Calu3 (cell line): ENCODE results near the gene KHNYN. TPM values are rescaled to one million over a fixed set of nuclear protein-coding genes. Genes with fewer than 3 reads are reported as not detected.

Experiments
- BruUV-seq: library from RNA; stranded (reverse); fragments of 400-500 nt; replicated peaks from 2 replicates; lab custom pipeline; 2021; lab: Mats Ljungman, UMichigan
- CTCF ChIA-PET: fragments of 300-600 bp; sonication (Branson Sonifier 250); formaldehyde crosslinking; loops from one replicate; lab custom pipeline; 2022; ENCODE audit warnings: antibody characterized with exemption; lab: Charles Lee
- DNase-seq: peaks from one replicate; pipeline ENCODE4 v3.0.0; 2022
- H3K27ac Mint-ChIP-seq: one replicate; pipeline ENCODE4 v1.8.0; 2022; ENCODE audit warnings: mixed read lengths; ENCODE audit not compliant: unreplicated experiment
- H3K27me3 Mint-ChIP-seq: one replicate; pipeline ENCODE4 v1.8.0; 2022; ENCODE audit warnings: mixed read lengths; ENCODE audit not compliant: unreplicated experiment
- H3K36me3 Mint-ChIP-seq: one replicate; pipeline ENCODE4 v1.8.0; 2022; ENCODE audit warnings: mild to moderate bottlenecking, moderate library complexity, mixed read lengths; ENCODE audit not compliant: insufficient read depth, unreplicated experiment
- H3K4me1 Mint-ChIP-seq: one replicate; pipeline ENCODE4 v1.8.0; 2022; ENCODE audit warnings: mild to moderate bottlenecking, low read depth, mixed read lengths; ENCODE audit not compliant: unreplicated experiment
- H3K4me3 Mint-ChIP-seq: one replicate; pipeline ENCODE4 v1.8.0; 2022; ENCODE audit warnings: mild to moderate bottlenecking, low read depth, moderate library complexity, mixed read lengths; ENCODE audit not compliant: unreplicated experiment
- H3K9me3 Mint-ChIP-seq: one replicate; pipeline ENCODE4 v1.8.0; 2022; ENCODE audit warnings: low read depth, mixed read lengths; ENCODE audit not compliant: unreplicated experiment
- CTCF ChIP-seq: fragments of 200-600 bp; IDR thresholded peaks from one replicate; pipeline ENCODE4 v1.8.0; 2022; ENCODE audit warnings: antibody characterized with exemption; ENCODE audit not compliant: unreplicated experiment
- intact Hi-C: fragments of 100-400 bp; cut with micrococcal nuclease; formaldehyde crosslinking; loops from one replicate; pipeline ENCODE4 v1.10.0; 2022; ENCODE audit not compliant: unreplicated experiment
- total RNA-seq: library from RNA; stranded (reverse); gene quantifications from 2 replicates; pipeline ENCODE4 v1.2.3, GENCODE V29; 2022

KHNYN gene
- total RNA-seq, 1 experiment from 2014 or later = 47.6 TPM

- H3K27ac Mint-ChIP-seq = no peak overlapping the region
- no peaks in the 10 kb centered on the region for H3K9me3 Mint-ChIP-seq
- no TSS peak for BruUV-seq
- no peak overlapping the region for H3K4me3 Mint-ChIP-seq
- H3K27me3 Mint-ChIP-seq = no peaks in the 10 kb centered on the region
- CTCF ChIA-PET = interaction anchor here (0.6 to 1.6 kb wide), 3 partner anchors 23 to 1211 kb away, joined by 3 to 6 read pairs (median 3); no protein-coding TSS in a partner anchor
- peaks cover 21% of the 10 kb centered on the region for H3K36me3 Mint-ChIP-seq
- intact Hi-C loops = no loop called here
- DNase-seq = no peak
- H3K4me1 Mint-ChIP-seq = peaks cover 37% of the 10 kb centered on the region
- no peak for TF ChIP-seq CTCF
Observed at GRCh38 chr14:24389226-24389848, 40.4 kb upstream of the KHNYN start.

GRCh38 chr14:24390701-24391468 is 38.9 kb upstream of the KHNYN start:
- Mint-ChIP-seq H3K36me3 (peaks cover 21% of the 10 kb centered on the region), H3K27me3 (no peaks in the 10 kb centered on the region), H3K9me3 (no peaks in the 10 kb centered on the region), H3K4me1 (peaks cover 37% of the 10 kb centered on the region), H3K4me3 (peak overlapping the region; percentile 55), H3K27ac (peak overlapping the region; percentile 95)
- no TSS peak for BruUV-seq
- no peak for DNase-seq
- no peak for TF ChIP-seq CTCF
- intact Hi-C loops = no loop called here
- CTCF ChIA-PET = interaction anchor here (0.7 to 1.6 kb wide), 3 partner anchors 40 to 58 kb away, joined by 4 to 13 read pairs (median 12); no protein-coding TSS in a partner anchor

- Mint-ChIP-seq H3K27me3 (no peaks in the 10 kb centered on the region), H3K36me3 (peaks cover 21% of the 10 kb centered on the region), H3K4me3 (peak overlapping the region; percentile 55), H3K9me3 (no peaks in the 10 kb centered on the region), H3K27ac (peak overlapping the region; percentile 95), H3K4me1 (peaks cover 47% of the 10 kb centered on the region)
- CTCF ChIA-PET = interaction anchor here (1.0 to 1.6 kb wide), 3 partner anchors 26 to 59 kb away, joined by 5 to 13 read pairs (median 12); no protein-coding TSS in a partner anchor
- peak; percentile 71 for DNase-seq
- BruUV-seq = TSS peak; percentile 93
- intact Hi-C loops = loop anchor here (1.0 to 2.0 kb wide), 2 partner anchors 27 to 38 kb away; no protein-coding TSS in a partner anchor
- TF ChIP-seq CTCF = no peak
Observed at GRCh38 chr14:24392325-24393091, 37.2 kb upstream of the KHNYN start.

GRCh38 chr14:24394275-24394674 is 35.5 kb upstream of the KHNYN start:
- no peak overlapping the region for H3K4me3 Mint-ChIP-seq
- DNase-seq = no peak
- TF ChIP-seq CTCF = no peak
- H3K36me3 Mint-ChIP-seq = peaks cover 23% of the 10 kb centered on the region
- no TSS peak for BruUV-seq
- peaks cover 41% of the 10 kb centered on the region for H3K4me1 Mint-ChIP-seq
- CTCF ChIA-PET = no interaction called here
- no peaks in the 10 kb centered on the region for H3K27me3 Mint-ChIP-seq
- H3K9me3 Mint-ChIP-seq = no peaks in the 10 kb centered on the region
- H3K27ac Mint-ChIP-seq = no peak overlapping the region
- intact Hi-C loops = no loop called here
